ENCODE results near the gene CYP3A7. TPM values are rescaled to one million over a fixed set of nuclear protein-coding genes. Genes with fewer than 3 reads are reported as not detected.
"Not testable (repeated sequence)": the region's sequence is repeated elsewhere in the genome, so short reads cannot be mapped to it uniquely, and the experiment has no call there.

Gene CYP3A7
- total RNA-seq, 4 donors from 2014 or later, result 0.91 TPM; not detected in 3

GRCh38 chr7:99766484-99767099 is 31.6 kb upstream of the CYP3A7 start:
- Histone ChIP-seq H3K27ac (no peak overlapping the region), H3K9me3 (no peaks in the 10 kb centered on the region), H3K4me3 (no peak overlapping the region), H3K4me1 (no peaks in the 10 kb centered on the region), H3K27me3 (no peaks in the 10 kb centered on the region), H3K36me3 (no peaks in the 10 kb centered on the region)
- TF ChIP-seq CTCF (IDR thresholded peaks at IDR 0.05) (no peak), POLR2A (IDR thresholded peaks at IDR 0.05) (no peak)
- DNase-seq, result no peak
- intact Hi-C loops (cut with DNase I; ENCODE audit: low total_unique reads), result no loop called here

GRCh38 chr7:99764478-99764877 is 29.5 kb upstream of the CYP3A7 start:
- Histone ChIP-seq H3K36me3 (no peaks in the 10 kb centered on the region), H3K4me1 (no peaks in the 10 kb centered on the region), H3K4me3 (no peak overlapping the region), H3K9me3 (no peaks in the 10 kb centered on the region), H3K27ac (no peak overlapping the region), H3K27me3 (no peaks in the 10 kb centered on the region)
- intact Hi-C loops (cut with DNase I; ENCODE audit: low total_unique reads), result no loop called here
- TF ChIP-seq POLR2A (IDR thresholded peaks at IDR 0.05) (no peak), CTCF (IDR thresholded peaks at IDR 0.05) (no peak)
- no peak for DNase-seq

GRCh38 chr7:99762680-99763327 is 27.8 kb upstream of the CYP3A7 start:
- H3K27me3 ChIP-seq, result no peaks in the 10 kb centered on the region
- no peaks in the 10 kb centered on the region for H3K9me3 ChIP-seq
- no peak for TF ChIP-seq POLR2A (IDR thresholded peaks at IDR 0.05)
- no peak for TF ChIP-seq CTCF (IDR thresholded peaks at IDR 0.05)
- H3K4me1 ChIP-seq, result no peaks in the 10 kb centered on the region
- no peak overlapping the region for H3K27ac ChIP-seq
- intact Hi-C loops (cut with DNase I; ENCODE audit: low total_unique reads), result no loop called here
- no peaks in the 10 kb centered on the region for H3K36me3 ChIP-seq
- no peak overlapping the region for H3K4me3 ChIP-seq
- DNase-seq, result no peak

- TF ChIP-seq POLR2A (IDR thresholded peaks at IDR 0.05) (no peak), CTCF (IDR thresholded peaks at IDR 0.05) (no peak)
- no peaks in the 10 kb centered on the region for H3K36me3 ChIP-seq
- intact Hi-C loops (cut with DNase I; ENCODE audit: low total_unique reads), result no loop called here
Observed at GRCh38 chr7:99755085-99755484, 20.1 kb upstream of the CYP3A7 start.

GRCh38 chr7:99752356-99752755 is 17.4 kb upstream of the CYP3A7 start:
- Histone ChIP-seq H3K9me3 (no peaks in the 10 kb centered on the region), H3K27me3 (no peaks in the 10 kb centered on the region), H3K27ac (no peak overlapping the region), H3K4me3 (no peak overlapping the region), H3K4me1 (no peaks in the 10 kb centered on the region), H3K36me3 (no peaks in the 10 kb centered on the region)
- no peak for TF ChIP-seq POLR2A (IDR thresholded peaks at IDR 0.05)
- no peak for TF ChIP-seq CTCF (IDR thresholded peaks at IDR 0.05)
- intact Hi-C loops (cut with DNase I; ENCODE audit: low total_unique reads), result no loop called here
- no peak for DNase-seq

More at GRCh38 chr7:99755085-99755484, 20.1 kb upstream of the CYP3A7 start:
- no peak overlapping the region for H3K27ac ChIP-seq
- no peaks in the 10 kb centered on the region for H3K9me3 ChIP-seq
- H3K4me1 ChIP-seq, result no peaks in the 10 kb centered on the region
- H3K27me3 ChIP-seq, result no peaks in the 10 kb centered on the region
- no peak overlapping the region for H3K4me3 ChIP-seq
- DNase-seq, result no peak

- H3K36me3 ChIP-seq; H3K27ac ChIP-seq; H3K4me1 ChIP-seq; H3K9me3 ChIP-seq; H3K4me3 ChIP-seq; DNase-seq; intact Hi-C loops (cut with DNase I; ENCODE audit: low total_unique reads); H3K27me3 ChIP-seq: not testable (repeated sequence)
Observed at GRCh38 chr7:99751322-99752052, 16.5 kb upstream of the CYP3A7 start.

Measured in uterus (tissue), 4 donors.